Bronchial epithelial cell (primary cell): ENCODE measurements around the gene SMURF2. TPM values are rescaled to one million over a fixed set of nuclear protein-coding genes. Genes with fewer than 3 reads are reported as not detected.
A peak's percentile ranks its signal among the peaks of the same experiment; 100 is the strongest.

Source experiments
- DNase-seq: peaks from one replicate; pipeline ENCODE4 v3.0.0-alpha.2; 2010; ENCODE audit warnings: low read depth
- FAIRE-seq: peaks from 2 replicates; lab custom pipeline; 2011; peaks lifted over from hg19 to GRCh38; lab: Jason Lieb, UNC
- H3K27me3 ChIP-seq: 2 replicates; pipeline ENCODE4 v1.5.1; 2011; ENCODE audit warnings: low read length; ENCODE audit not compliant: control insufficient read depth, insufficient read depth
- H3K36me3 ChIP-seq: 2 replicates; pipeline ENCODE4 v1.5.1; 2011; ENCODE audit warnings: low read length; ENCODE audit not compliant: control insufficient read depth, insufficient read depth
- H3K4me3 ChIP-seq: 2 replicates; pipeline ENCODE4 v1.5.1; 2011; ENCODE audit warnings: mild to moderate bottlenecking, low read depth, low read length, control low read depth
- CTCF ChIP-seq: IDR thresholded peaks from 2 replicates; pipeline ENCODE4 v1.5.1; 2011; ENCODE audit warnings: mild to moderate bottlenecking, moderate library complexity, low read length, control low read depth, inconsistent platforms; ENCODE audit not compliant: insufficient read depth, severe bottlenecking
- total RNA-seq: library from RNA; depleted of rRNA; stranded (reverse); fragments of >200 nt; gene quantifications from 2 replicates; pipeline ENCODE4 v1.2.1, GENCODE V29; 2014

Gene SMURF2
- total RNA-seq, 1 donor from 2014 or later, result 52.4 TPM

- FAIRE-seq (no peak), DNase-seq (no peak)
These were observed 23.4 kb downstream of the SMURF2 start for GRCh38 chr17:64638552-64639203.

GRCh38 chr17:64635647-64636305, 26.3 kb downstream of the SMURF2 start:
- no peak for TF ChIP-seq CTCF
- DNase-seq, result peak; percentile 47
- no peaks in the 10 kb centered on the region for H3K27me3 ChIP-seq
- no peak overlapping the region for H3K4me3 ChIP-seq
- peaks cover 1% of the 10 kb centered on the region for H3K36me3 ChIP-seq
- no peak for FAIRE-seq

More at GRCh38 chr17:64638552-64639203, 23.4 kb downstream of the SMURF2 start:
- Histone ChIP-seq H3K4me3 (no peak overlapping the region), H3K27me3 (no peaks in the 10 kb centered on the region), H3K36me3 (peaks cover 1% of the 10 kb centered on the region)
- TF ChIP-seq CTCF, result no peak

- no peak for TF ChIP-seq CTCF
- Histone ChIP-seq H3K36me3 (no peaks in the 10 kb centered on the region), H3K4me3 (no peak overlapping the region), H3K27me3 (no peaks in the 10 kb centered on the region)
- FAIRE-seq (no peak), DNase-seq (no peak)
These were observed 27.9 kb downstream of the SMURF2 start for GRCh38 chr17:64634218-64634617.

GRCh38 chr17:64632606-64633005, 29.5 kb downstream of the SMURF2 start:
- TF ChIP-seq CTCF, result no peak
- Histone ChIP-seq H3K36me3 (no peaks in the 10 kb centered on the region), H3K4me3 (no peak overlapping the region), H3K27me3 (no peaks in the 10 kb centered on the region)
- no peak for DNase-seq
- FAIRE-seq, result no peak

GRCh38 chr17:64632194-64632593, 29.9 kb downstream of the SMURF2 start:
- DNase-seq, result no peak

More at GRCh38 chr17:64632194-64632593, 29.9 kb downstream of the SMURF2 start:
- no peak for TF ChIP-seq CTCF
- Histone ChIP-seq H3K27me3 (no peaks in the 10 kb centered on the region), H3K36me3 (no peaks in the 10 kb centered on the region), H3K4me3 (no peak overlapping the region)
- no peak for FAIRE-seq
